Fibroblast of lung (primary cell): ENCODE measurements around the gene IL10RA. TPM values are rescaled to one million over a fixed set of nuclear protein-coding genes. Genes with fewer than 3 reads are reported as not detected.

Experiments used
- DNase-seq, 2 donors: peaks; one replicate each; pipeline versions ENCODE4 v3.0.0 to v3.0.0-alpha.2; 2010; ENCODE audit warnings: low read depth in 2 of 2
- H2AFZ ChIP-seq: 2 replicates; pipeline ENCODE4 v1.5.1; 2012; ENCODE audit warnings: low read length, control low read depth, inconsistent platforms
- H3K27ac ChIP-seq: 2 replicates; pipeline ENCODE4 v1.5.1; 2011; ENCODE audit warnings: low read length, control low read depth; ENCODE audit not compliant: insufficient read depth
- H3K27me3 ChIP-seq: 2 replicates; pipeline ENCODE4 v1.5.1; 2011; ENCODE audit warnings: mild to moderate bottlenecking, low read length; ENCODE audit not compliant: control insufficient read depth, insufficient read depth
- H3K36me3 ChIP-seq: 2 replicates; pipeline ENCODE4 v1.5.1; 2011; ENCODE audit warnings: low read length; ENCODE audit not compliant: control insufficient read depth, insufficient read depth
- H3K4me1 ChIP-seq: 2 replicates; pipeline ENCODE4 v1.5.1; 2011; ENCODE audit warnings: low read length; ENCODE audit not compliant: control insufficient read depth, insufficient read depth; ENCODE audit errors: extremely low read depth
- H3K4me2 ChIP-seq: 2 replicates; pipeline ENCODE4 v1.5.1; 2011; ENCODE audit warnings: low read length, control low read depth; ENCODE audit not compliant: insufficient read depth; ENCODE audit errors: extremely low read depth
- H3K4me3 ChIP-seq, 4 experiments: fragments of 200-600 bp in 1 of 4; sonication (generic) in 1 of 4; replicated peaks in 1 of 4; 2 replicates each; pipeline ENCODE4 v1.5.1; 2011 to 2016; ENCODE audit warnings: low read length in 4 of 4, low read depth in 3 of 4, mild to moderate bottlenecking in 3 of 4, control low read depth in 2 of 4, inconsistent platforms in 1 of 4, mixed read lengths in 1 of 4; ENCODE audit not compliant: insufficient read depth in 1 of 4; ENCODE audit errors: control extremely low read depth in 1 of 4
- H3K79me2 ChIP-seq: 2 replicates; pipeline ENCODE4 v1.5.1; 2012; ENCODE audit warnings: mild to moderate bottlenecking, low read length, inconsistent platforms; ENCODE audit not compliant: control insufficient read depth, insufficient read depth
- H3K9ac ChIP-seq: 2 replicates; pipeline ENCODE4 v1.5.1; 2011; ENCODE audit warnings: mild to moderate bottlenecking, low read length, control low read depth; ENCODE audit not compliant: insufficient read depth
- H3K9me3 ChIP-seq: 2 replicates; pipeline ENCODE4 v1.5.1; 2012; ENCODE audit warnings: low read depth, low read length; ENCODE audit not compliant: control insufficient read depth, insufficient read depth
- H4K20me1 ChIP-seq: 2 replicates; pipeline ENCODE4 v1.5.1; 2011; ENCODE audit warnings: low read length; ENCODE audit not compliant: control insufficient read depth, insufficient read depth; ENCODE audit errors: extremely low read depth
- EZH2 ChIP-seq: IDR thresholded peaks from 2 replicates; pipeline ENCODE4 v1.5.1; 2012; ENCODE audit warnings: low read length, control low read depth, mild to moderate bottlenecking; ENCODE audit errors: missing control alignments
- polyA plus RNA-seq, 2 donors: library from polyadenylated mRNA; depleted of rRNA in 1 of 2; stranded (reverse) in 1 of 2; unstranded in 1 of 2; fragments of >200 nt; gene quantifications; 2 replicates each; pipeline ENCODE4 v1.2.1, GENCODE V29; 2011 to 2012; ENCODE audit warnings: missing spikeins in 1 of 2
- total RNA-seq: library from RNA; depleted of rRNA; stranded (reverse); fragments of >200 nt; gene quantifications from 2 replicates; pipeline ENCODE4 v1.2.1, GENCODE V29; 2014
- TF ChIP-seq, protein P1 (sequence below), 2 donors: IDR thresholded peaks in 1 of 2; conservative IDR thresholded peaks in 1 of 2; 1 replicate in 1 of 2; 2 replicates in 1 of 2; pipeline ENCODE4 v1.5.1; 2011 to 2012; ENCODE audit warnings: low read length in 2 of 2, control low read depth in 1 of 2, inconsistent platforms in 1 of 2, low read depth in 1 of 2, mild to moderate bottlenecking in 1 of 2

IL10RA gene
- total and polyA plus RNA-seq, 2 donors (not counting 1 experiment from before 2014, with no cell fraction given) = 0.17 TPM; not detected in 1

DNA sequence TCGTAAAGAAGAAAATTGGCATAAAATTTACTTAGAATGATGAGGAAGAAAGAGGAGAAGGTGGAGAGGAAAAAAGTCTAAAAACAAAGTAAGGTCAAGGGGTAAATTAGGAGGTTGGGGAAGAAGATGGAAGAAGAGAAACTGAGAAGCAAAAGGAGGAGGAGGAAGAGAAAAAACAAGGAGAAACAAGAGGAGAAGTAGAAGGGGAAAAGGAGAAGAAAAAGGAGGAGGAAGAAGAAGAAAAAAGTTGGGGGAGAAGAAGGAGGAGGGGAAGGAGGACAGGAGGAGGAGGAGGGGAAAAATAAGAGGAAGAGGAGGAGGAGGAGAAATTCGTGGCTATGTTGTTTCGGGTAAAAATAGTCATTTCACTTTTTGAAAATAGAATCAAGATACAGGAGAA is 42.4 kb downstream of the IL10RA start:
- Histone ChIP-seq H3K27me3 (no peaks in the 10 kb centered on the region), H3K9me3 (no peaks in the 10 kb centered on the region), H3K9ac (no peak overlapping the region), H3K79me2 (no peaks in the 10 kb centered on the region), H3K4me2 (no peak overlapping the region), H3K36me3 (no peaks in the 10 kb centered on the region), H2AFZ (no peak overlapping the region), H3K27ac (no peak overlapping the region), H3K4me3 (no peak overlapping the region), H3K4me1 (no peaks in the 10 kb centered on the region), H4K20me1 (no peaks in the 10 kb centered on the region)
- DNase-seq = no peak
- no peak for TF ChIP-seq EZH2
- TF ChIP-seq, protein P1, sequence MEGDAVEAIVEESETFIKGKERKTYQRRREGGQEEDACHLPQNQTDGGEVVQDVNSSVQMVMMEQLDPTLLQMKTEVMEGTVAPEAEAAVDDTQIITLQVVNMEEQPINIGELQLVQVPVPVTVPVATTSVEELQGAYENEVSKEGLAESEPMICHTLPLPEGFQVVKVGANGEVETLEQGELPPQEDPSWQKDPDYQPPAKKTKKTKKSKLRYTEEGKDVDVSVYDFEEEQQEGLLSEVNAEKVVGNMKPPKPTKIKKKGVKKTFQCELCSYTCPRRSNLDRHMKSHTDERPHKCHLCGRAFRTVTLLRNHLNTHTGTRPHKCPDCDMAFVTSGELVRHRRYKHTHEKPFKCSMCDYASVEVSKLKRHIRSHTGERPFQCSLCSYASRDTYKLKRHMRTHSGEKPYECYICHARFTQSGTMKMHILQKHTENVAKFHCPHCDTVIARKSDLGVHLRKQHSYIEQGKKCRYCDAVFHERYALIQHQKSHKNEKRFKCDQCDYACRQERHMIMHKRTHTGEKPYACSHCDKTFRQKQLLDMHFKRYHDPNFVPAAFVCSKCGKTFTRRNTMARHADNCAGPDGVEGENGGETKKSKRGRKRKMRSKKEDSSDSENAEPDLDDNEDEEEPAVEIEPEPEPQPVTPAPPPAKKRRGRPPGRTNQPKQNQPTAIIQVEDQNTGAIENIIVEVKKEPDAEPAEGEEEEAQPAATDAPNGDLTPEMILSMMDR (conservative IDR thresholded peaks at IDR 0.05 in 1 of 2, IDR thresholded peaks at IDR 0.05 in 1 of 2; ENCODE audit: low read depth in 1 of 2, low read length in 2 of 2) = no peak

DNA sequence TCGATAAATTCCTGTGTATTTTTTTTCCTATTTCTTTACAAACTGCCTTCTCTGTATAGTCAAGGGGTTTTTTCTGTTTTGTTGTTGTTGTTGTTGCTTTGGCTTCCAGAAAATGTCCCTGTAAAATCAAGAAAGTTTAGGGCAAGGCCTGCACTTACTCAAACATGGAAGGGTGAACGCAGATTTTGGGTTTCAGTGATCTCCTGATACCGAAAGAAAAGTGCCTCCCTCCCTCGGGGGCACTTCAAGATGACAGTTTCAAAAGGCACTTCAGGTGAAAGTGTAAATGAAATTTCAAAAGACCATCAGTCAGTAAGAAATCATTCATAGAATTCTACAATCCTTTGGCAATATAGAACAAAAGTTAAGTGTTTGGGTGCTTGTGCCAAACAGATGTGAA is 47.2 kb downstream of the IL10RA start:
- Histone ChIP-seq H3K4me3 (no peak overlapping the region), H3K27me3 (no peaks in the 10 kb centered on the region), H3K4me2 (no peak overlapping the region), H4K20me1 (no peaks in the 10 kb centered on the region), H3K4me1 (no peaks in the 10 kb centered on the region), H3K9me3 (no peaks in the 10 kb centered on the region), H2AFZ (no peak overlapping the region), H3K36me3 (no peaks in the 10 kb centered on the region), H3K27ac (no peak overlapping the region), H3K79me2 (no peaks in the 10 kb centered on the region), H3K9ac (no peak overlapping the region)
- no peak for TF ChIP-seq EZH2
- TF ChIP-seq, protein P1 (conservative IDR thresholded peaks at IDR 0.05 in 1 of 2, IDR thresholded peaks at IDR 0.05 in 1 of 2; ENCODE audit: low read depth in 1 of 2, low read length in 2 of 2) = no peak
- DNase-seq = no peak

DNA sequence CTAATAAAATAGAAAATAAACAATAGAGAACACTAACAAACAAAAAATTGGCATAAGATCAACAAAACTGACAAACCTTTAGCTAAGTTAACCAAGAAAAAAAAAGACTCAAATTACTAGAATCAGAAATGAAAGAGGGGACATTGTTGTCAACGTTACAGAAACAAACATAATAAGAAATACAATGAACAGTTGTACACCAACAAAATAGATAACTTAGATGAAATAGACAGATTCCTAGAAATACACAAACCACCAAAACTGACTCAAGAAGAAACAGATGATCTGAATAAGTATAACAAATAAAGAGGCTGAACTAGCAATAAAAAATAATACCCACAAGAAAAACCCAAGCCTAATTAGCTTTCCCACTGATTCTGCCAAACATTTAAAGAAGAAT is 55.9 kb downstream of the IL10RA start:
- TF ChIP-seq EZH2 = no peak
- TF ChIP-seq, protein P1 (conservative IDR thresholded peaks at IDR 0.05 in 1 of 2, IDR thresholded peaks at IDR 0.05 in 1 of 2; ENCODE audit: low read depth in 1 of 2, low read length in 2 of 2) = no peak
- Histone ChIP-seq H3K4me2 (no peak overlapping the region), H3K4me1 (no peaks in the 10 kb centered on the region), H3K27ac (no peak overlapping the region), H3K4me3 (no peak overlapping the region), H3K9me3 (no peaks in the 10 kb centered on the region), H4K20me1 (no peaks in the 10 kb centered on the region), H3K9ac (no peak overlapping the region), H2AFZ (no peak overlapping the region), H3K79me2 (no peaks in the 10 kb centered on the region), H3K27me3 (no peaks in the 10 kb centered on the region), H3K36me3 (no peaks in the 10 kb centered on the region)
- no peak for DNase-seq
